GM20431 (cell line): ENCODE measurements around the gene NFIA.

Experiments
- in situ Hi-C: fragments of 300-500 bp; cut with MseI, MboI; formaldehyde crosslinking; loops from one replicate; pipeline ENCODE4 v1.15.0; 2020; ENCODE audit warnings: low sequenced_read_pairs; ENCODE audit not compliant: unreplicated experiment

Gene NFIA

DNA sequence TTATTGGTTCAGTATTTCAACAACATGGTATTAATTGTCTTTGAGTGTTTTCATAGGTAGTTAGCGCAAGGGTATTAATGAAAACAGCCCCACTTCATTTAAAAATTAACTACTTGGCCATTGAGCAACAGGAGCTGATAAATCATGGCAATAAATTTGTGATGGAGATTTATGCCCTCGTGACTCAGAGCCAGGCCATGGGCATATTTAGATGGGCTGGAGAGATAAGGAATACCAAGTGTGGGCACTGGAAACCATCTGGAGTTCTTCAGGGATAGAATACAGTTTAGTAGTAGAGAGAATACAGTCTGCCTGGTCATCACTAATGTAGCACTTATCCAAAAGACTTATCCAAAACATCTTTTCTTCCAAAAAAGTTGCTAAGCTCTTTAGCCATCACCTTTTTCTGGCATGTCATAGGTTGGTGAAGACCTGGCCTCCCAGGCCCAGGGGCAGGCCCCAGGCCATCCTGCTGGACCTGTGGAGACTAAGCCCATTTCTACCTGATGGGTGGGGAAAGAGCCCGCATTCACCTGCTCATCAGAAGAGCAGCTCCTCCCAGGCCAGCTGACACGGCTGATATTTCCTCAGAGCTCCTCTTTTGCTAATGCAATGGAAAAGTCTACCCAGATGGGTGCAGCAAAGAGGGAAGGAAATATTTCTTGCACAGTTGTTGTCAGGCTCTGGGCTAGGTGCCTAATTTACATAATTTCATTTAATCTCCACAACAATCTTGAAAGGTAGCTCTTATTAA lies 404.6 kb downstream of the NFIA start:
- in situ Hi-C loops, result no loop called here

DNA sequence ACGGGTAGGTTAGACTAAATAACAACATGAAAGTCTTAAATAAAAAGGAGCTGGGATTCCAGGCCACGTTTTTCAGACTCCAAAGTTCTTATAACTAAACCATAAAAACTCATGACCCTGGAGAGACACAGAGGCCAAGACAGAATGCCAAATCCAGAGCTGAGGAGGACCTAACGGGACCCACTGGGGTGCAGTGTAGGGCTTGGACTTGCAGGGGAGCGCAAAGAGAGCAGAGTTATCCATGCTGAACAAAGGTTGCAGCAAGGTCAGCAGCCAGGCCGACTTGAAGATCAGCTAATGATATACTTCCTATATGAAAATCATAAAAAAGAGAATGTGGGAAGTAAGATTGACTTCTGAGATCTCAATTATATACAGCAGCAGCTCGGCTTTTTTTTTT lies 405.4 kb downstream of the NFIA start:
- in situ Hi-C loops, result no loop called here

DNA sequence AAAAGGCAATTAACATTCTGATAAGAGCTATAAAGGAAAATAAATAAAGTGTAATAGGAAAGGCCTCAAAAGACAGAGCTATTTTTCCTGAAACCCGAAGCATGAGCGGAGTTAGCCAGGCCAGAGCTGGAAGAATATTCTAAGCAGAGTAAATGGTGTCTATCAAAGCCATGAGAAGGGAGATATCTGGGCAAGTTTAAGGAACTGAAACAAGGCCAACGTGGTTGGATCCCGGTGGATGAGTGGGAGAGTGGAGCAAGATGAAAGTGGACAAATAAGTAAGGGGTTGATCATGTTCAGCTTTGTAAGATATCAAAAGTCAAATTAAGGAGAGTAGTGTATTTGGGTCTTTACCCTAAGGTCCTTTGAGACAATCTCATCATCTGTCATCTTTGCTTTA lies 408.6 kb downstream of the NFIA start:
- in situ Hi-C loops, result no loop called here

DNA sequence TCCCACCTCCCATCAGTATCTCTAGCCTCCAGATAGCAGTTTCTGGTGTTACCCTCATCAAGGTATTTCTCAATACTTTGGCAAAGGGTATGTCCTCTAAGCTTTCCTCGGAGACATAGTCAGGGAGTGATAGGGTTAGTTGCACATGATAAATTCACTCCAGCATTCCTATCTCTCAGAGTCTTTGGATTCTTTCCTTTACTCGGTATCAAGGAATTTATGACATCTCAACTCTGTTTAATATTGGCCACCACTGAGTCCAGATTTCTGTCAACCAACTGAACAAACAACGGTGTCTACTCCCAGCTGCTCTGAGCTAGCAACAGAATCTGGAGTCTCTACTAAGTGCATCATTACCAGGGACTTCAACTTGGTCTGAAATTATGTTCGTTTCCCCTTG lies 409.1 kb downstream of the NFIA start:
- in situ Hi-C loops, result no loop called here

DNA sequence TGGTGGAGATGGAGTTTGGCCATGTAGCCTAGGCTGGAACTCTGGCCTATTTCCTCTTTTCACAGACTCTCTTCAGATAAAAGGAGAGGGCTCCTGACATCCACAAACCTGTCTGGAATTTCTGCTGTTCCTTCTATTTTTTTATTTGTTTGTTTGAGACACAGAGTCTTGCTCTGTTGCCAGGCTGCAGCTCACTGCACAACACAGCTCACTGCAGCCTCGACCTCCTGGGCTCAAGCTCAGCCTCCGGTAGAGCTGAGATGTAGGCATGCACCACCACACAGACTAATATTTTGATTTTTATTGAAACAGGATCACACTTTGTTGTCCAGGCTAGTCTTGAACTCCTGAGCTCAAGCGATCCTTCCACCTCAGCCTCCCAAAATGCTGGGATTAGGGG lies 411.6 kb downstream of the NFIA start:
- in situ Hi-C loops, result no loop called here

DNA sequence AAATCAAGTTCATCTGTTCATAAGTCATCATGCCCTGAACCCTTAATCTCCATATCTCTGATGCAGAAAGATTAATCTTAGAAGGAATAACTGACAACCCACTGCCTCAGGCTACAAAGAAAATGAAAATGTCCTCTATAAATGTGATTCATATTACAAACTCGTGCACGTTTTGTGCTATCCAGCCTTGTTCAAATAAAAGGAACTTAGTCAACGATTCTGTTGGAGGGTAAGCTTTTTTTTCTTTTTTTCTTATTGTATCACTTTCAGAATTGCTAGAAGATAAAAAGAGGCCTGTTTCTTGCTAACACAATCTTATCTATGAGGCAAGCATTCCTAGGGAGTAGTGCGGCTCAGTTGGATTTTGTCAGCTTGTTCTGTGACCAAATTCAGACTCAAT lies 414.1 kb downstream of the NFIA start:
- in situ Hi-C loops, result no loop called here

DNA sequence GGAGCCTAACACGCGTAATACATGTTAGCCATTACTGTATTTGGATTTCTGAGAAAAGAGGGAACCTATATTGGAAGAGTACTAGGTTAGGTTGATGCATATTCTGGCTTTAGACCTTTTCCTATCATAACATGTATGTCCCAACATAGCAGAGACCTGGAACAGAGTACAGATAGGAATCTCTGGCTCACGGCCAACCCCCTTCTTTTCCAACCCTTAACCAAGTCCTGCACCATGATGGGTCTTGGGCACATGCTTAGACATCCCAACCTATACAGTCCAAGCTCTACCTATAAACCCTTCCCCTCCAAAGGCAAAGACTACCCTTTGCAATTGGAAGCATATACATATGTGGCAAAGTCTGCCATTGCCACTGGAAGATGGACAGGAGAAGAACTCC lies 414.7 kb downstream of the NFIA start:
- in situ Hi-C loops, result no loop called here

DNA sequence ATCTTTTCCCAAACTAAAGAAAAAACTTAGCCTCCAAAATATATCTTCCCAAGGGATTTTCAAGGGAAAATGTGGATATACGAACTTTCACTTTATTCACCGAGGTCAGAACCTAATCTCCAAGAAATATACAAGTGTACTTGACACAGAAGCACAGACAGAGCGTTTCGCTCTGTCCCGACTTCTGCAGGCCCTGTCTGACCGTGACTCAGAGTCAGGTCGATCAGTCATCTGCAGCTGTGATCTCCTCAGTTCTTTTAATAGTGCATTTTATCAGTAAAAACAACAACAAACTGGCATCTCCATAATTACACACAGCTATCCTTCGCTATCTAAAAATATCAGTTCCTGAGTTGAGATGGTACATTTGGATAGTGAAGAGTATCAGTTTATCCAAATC lies 416.0 kb downstream of the NFIA start:
- in situ Hi-C loops, result no loop called here

DNA sequence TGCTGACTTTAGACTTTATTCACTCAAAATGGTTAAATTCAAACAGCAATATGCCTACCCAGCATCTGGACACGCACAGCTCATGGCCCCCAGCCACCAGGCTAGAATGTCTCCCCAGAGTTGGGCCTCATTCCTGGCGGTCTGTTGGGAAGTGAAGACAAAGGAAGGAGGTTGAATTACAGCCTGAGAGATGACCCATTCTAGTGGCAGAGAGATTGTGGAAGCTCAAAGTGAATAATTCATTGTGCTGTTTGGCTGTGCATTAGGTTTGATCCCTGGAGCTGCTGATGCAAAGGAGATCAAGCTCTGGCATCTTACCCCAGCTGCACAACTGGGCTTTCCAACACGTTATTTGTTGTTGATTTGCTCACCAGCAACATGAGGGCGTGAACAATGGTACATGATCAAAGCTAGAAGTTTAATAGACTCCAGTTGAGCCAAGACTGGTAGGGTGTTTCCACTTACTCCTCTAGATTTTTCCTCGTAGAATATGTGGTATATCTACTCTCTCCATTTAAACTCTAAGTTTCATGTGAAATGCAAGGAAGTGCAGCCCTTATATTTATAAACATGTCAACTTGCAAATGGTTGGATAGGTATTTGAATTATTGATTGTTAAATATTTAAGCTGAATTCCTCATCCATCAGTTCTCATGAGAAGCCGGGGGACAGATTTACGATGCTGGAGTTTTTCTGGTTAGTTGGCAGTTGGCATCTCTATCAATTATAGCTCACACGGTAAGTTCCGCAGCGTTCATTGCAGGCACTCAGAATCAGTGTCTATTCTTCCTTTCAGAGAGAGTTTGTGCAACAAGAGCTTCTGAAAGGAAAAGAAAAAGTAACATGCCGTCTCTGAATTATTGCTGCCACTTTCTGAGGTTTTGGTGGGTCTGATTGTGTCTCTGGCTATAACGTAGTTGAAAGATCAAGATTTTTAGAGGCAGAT lies 419.9 kb downstream of the NFIA start:
- in situ Hi-C loops, result no loop called here

DNA sequence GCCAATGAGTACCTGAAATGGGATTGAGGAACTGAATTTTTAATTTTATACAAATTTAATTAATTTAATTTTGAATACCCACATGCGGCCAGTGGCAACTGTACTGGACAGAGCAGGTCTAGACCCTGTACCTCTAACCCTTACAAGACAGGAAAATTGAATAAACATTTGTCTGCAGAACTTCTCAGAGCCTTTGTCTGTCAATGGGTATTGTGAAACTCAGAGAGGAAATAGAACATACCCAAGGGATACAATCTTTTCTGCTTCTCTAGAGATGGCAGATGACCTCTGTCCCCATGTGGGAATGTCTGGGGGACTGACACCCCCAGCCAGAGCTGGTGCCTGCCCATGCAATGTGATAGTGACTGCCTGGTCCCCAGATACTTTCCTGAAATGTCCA lies 421.9 kb downstream of the NFIA start:
- in situ Hi-C loops, result no loop called here

DNA sequence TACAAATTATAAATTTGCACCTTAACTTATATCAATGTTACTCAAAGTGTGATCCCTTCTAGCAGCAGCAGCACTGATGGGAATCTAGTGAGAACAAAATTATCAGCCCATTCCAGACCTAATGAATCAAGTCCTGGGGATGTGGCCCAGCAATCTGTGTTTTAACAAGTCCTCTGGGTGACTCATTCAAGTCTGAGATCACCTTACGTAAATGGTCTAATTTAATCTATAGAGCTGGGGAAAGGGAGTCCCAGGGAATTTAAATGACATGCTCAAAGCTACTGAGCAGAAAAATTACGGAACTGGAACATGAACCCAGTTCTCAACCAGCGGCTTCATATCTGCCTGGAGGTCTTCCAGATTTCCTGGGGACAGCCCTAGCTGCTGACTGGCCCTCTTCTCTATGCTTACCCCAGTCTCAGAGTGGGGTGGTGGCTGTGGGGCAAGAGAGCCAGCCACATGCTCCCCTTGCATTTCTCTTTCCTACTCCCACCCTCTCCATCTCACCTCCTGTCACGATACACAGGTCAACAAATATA lies 422.6 kb downstream of the NFIA start:
- in situ Hi-C loops, result no loop called here

DNA sequence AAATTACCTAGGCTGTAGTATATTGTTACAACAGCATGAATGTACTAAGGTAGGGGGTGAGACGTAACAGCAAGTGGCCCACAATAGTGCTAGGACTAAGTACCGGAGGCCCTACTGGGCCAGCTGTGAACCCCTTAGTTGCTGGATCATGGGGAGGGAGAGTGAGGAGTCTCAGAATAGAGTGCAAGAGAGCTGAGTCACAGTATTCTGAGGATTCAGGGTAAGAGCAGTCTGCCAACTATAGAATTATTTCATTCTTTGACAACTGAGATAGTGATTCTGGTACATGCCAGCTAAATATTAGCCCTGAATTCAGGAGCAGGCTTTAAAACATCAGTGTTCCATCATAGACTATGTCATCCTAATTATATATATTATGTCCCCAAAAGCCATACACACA lies 423.9 kb downstream of the NFIA start:
- in situ Hi-C loops, result no loop called here

DNA sequence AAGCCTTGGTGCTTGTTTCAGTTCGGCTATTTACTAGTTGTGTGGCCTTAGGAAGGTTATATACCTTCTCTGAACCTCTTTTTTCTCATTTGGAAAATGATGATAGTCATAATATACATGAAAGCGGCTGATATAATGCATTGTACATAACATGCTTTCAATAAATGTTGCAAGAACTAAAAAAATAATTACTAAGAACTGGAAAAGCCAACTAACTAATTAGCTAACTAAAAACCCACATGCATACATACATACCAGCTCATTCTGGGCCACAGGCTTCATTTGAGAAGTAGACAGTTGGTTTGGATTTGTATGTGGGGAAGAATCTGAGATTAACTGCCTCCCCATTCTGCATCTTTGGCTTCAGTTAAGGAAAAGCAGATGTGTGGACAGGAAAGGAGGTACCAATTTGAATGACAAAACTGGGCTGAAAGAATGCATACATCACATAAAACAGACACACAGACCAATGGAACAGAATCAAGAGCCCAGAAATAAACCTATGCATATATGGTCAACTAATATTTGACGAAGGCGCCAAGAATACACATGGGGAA lies 424.7 kb downstream of the NFIA start:
- in situ Hi-C loops, result no loop called here
